Stimulated activated naive CD8-positive, alpha-beta T cell treated with anti-CD3 and anti-CD28 coated beads, Interleukin-15, Interleukin-2, amounts not matched to agents 100 ng/mL and 50 ng/mL, for 24 hours (primary cell): ENCODE data around the gene SUGCT.
"Not testable (repeated sequence)": the region's sequence is repeated elsewhere in the genome, so short reads cannot be mapped to it uniquely, and the experiment has no call there.

Experiments used
- H3K27ac Mint-ChIP-seq: one replicate; pipeline ENCODE4 v1.8.0; 2021; ENCODE audit warnings: mild to moderate bottlenecking, mixed read lengths
- H3K27me3 Mint-ChIP-seq: one replicate; pipeline ENCODE4 v1.8.0; 2021; ENCODE audit warnings: mixed read lengths
- H3K36me3 Mint-ChIP-seq: one replicate; pipeline ENCODE4 v1.8.0; 2021; ENCODE audit warnings: low read depth, mixed read lengths
- H3K4me1 Mint-ChIP-seq: one replicate; pipeline ENCODE4 v1.8.0; 2021; ENCODE audit warnings: low read depth, mixed read lengths
- H3K4me3 Mint-ChIP-seq: one replicate; pipeline ENCODE4 v1.8.0; 2021; ENCODE audit warnings: mild to moderate bottlenecking, mixed read lengths
- H3K9me3 Mint-ChIP-seq: one replicate; pipeline ENCODE4 v1.8.0; 2021; ENCODE audit warnings: mixed read lengths

The SUGCT gene

DNA sequence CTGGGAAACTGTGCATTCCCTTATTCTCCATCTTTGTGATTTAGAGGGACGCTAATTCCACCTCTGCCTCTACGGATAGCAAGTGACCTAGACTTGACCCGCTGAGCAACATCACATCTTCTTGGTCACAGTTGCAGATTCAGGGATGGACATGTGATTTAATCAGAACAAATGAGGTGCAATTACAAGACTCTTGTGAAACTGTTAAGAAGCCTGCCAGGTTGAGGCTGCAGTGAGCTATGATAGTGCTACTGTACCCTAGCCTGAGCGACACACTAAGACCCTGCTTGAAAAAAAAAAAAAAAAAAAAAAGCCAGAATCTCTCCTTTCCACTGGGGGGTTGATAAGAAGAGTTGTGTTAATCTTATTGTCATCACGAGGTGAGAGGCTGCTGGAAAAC, 14.8 kb upstream of the SUGCT start:
- Mint-ChIP-seq H3K4me1 (no peaks in the 10 kb centered on the region), H3K4me3 (no peak overlapping the region), H3K27me3 (no peaks in the 10 kb centered on the region), H3K9me3 (no peaks in the 10 kb centered on the region), H3K36me3 (peaks cover 5% of the 10 kb centered on the region), H3K27ac (no peak overlapping the region)

DNA sequence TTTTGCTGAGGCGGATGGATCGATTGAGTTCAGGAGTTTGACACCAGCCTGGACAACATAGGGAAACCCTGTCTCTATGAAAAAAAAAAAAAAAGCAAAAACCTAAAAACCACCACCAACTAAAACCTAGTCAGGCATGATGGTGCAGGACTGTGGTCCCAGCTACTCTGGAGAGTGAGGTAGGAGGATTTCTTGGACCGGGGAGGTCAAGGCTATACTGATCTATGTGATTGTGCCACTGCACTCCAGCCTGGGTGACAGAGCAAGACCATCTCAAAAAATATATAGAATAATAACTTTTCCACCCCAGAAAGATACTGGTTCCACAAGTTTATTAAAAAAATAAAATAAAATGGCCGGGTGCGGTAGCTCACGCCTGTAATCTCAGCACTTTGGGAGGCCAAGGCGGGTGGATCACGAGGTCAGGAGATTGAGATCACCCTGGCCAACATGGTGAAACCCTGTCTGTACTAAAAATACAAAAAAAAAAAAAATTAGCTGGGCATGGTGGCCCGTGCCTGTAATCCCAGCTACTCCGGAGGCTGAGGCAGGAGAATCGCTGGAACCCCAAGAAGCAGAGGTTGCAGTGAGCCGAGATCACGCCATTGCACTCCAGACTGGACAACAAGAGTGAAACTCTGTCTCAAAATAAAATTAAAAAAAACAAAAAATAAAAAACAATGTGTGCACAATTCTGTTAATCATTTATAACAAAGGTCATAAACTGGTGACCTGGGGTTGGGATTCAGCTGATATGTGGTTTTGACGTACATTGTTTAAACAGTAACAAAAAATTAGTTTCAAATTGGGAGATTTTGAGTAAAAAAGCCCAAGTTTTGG, 12.5 kb upstream of the SUGCT start:
- H3K9me3 Mint-ChIP-seq, H3K4me1 Mint-ChIP-seq, H3K27ac Mint-ChIP-seq, H3K36me3 Mint-ChIP-seq, H3K27me3 Mint-ChIP-seq, H3K4me3 Mint-ChIP-seq: not testable (repeated sequence)

DNA sequence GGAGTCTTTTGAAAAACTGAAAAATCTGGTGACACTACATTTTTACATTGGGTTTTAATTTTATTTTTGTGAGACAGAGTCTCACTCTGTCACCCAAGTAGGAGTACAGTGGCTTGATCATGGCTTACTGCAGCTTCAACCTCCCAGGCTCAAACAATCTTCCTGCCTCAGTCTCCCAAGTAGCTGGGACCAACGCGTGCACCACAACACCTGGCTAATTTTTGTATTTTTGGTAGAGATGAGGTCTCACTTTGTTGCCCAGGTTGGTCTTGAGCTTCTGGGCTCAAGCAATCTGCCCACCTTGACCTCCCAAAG, 11.9 kb upstream of the SUGCT start:
- no peak overlapping the region for H3K4me3 Mint-ChIP-seq
- peaks cover 4% of the 10 kb centered on the region for H3K4me1 Mint-ChIP-seq
- H3K9me3 Mint-ChIP-seq: no peaks in the 10 kb centered on the region
- peaks cover 5% of the 10 kb centered on the region for H3K36me3 Mint-ChIP-seq
- H3K27me3 Mint-ChIP-seq: no peaks in the 10 kb centered on the region
- no peak overlapping the region for H3K27ac Mint-ChIP-seq

DNA sequence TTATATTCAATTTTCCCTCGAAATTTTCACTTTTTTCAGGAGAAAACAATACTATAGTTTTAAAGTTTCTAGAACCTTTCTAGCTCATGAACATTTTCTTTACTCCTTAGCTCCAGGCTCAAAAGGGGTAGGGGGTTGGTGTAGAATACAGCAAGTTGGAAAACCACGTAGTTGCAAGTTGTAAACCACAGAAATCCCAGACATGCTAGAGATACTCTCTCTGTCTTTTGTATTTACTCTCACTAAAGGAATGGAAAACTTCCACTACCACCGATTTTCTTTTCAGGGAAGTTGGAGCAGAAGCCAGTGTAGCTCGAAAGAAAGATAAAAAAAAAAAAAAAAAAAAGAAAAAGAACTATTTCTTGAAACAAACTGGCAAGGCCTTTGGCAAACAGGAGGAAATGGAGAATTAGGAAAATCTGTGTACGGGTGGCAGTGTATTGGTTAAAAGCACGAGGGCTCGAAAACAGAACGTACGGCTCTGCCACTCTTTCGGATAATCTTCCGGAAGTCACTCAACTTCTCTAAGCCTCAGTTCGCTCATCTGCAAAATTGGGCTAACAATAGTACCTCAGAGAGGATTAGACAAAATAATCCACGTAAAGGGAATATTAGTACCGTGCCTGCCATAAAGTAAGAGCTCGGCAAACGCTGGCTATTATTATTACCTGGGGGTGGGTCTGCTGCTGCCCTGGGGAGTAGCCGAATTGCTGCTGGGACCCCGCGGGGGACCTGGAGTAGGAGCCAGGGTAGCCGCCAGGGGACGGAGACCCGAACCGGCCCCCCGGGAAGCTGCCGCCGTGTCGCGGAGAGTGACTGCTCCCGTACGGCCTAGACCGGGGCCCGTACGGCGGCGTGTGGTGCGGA, 1.0 kb upstream of the SUGCT start:
- H3K27ac Mint-ChIP-seq: peak overlapping the region; percentile 97
- H3K4me3 Mint-ChIP-seq: peak overlapping the region; percentile 94
- peaks cover 8% of the 10 kb centered on the region for H3K27me3 Mint-ChIP-seq
- peaks cover 17% of the 10 kb centered on the region for H3K36me3 Mint-ChIP-seq
- peaks cover 39% of the 10 kb centered on the region for H3K4me1 Mint-ChIP-seq
- H3K9me3 Mint-ChIP-seq: no peaks in the 10 kb centered on the region

- H3K36me3 Mint-ChIP-seq: peaks cover 14% of the 10 kb centered on the region
- H3K27ac Mint-ChIP-seq: peak overlapping the region; percentile 8
- H3K27me3 Mint-ChIP-seq: peaks cover 8% of the 10 kb centered on the region
- peak overlapping the region; percentile 77 for H3K4me3 Mint-ChIP-seq
- peaks cover 32% of the 10 kb centered on the region for H3K4me1 Mint-ChIP-seq
- H3K9me3 Mint-ChIP-seq: no peaks in the 10 kb centered on the region
These were observed 459 bp downstream of the SUGCT start for GRCh38 chr7:40135317-40135610.

DNA sequence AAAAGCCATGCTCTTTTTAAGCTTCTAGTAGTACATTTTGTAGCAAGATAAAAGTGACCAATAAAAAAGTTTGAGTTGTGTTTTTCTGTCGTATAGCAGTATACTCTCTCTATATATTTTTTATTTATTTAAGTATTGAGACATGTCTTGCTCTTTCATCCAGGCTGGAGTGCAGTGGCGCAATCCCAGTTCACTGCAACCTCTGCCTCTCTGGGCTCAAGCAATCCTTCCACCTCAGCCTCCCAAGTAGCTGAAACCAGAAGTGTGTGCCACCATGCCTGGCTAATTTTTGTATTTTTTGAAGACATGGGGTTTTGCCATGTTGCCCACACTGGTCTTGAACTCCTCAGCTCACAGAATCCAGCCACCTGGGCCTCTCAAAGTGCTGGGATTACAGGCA, 2.8 kb downstream of the SUGCT start:
- peaks cover 8% of the 10 kb centered on the region for H3K27me3 Mint-ChIP-seq
- H3K27ac Mint-ChIP-seq: no peak overlapping the region

GRCh38 chr7:40138973-40139372, 4.2 kb downstream of the SUGCT start:
- Mint-ChIP-seq H3K36me3 (no peaks in the 10 kb centered on the region), H3K4me3 (no peak overlapping the region), H3K9me3 (no peaks in the 10 kb centered on the region), H3K27me3 (peaks cover 13% of the 10 kb centered on the region), H3K27ac (no peak overlapping the region), H3K4me1 (peaks cover 3% of the 10 kb centered on the region)

More for the DNA sequence above, 2.8 kb downstream of the SUGCT start:
- H3K4me3 Mint-ChIP-seq: no peak overlapping the region
- H3K4me1 Mint-ChIP-seq: peaks cover 10% of the 10 kb centered on the region
- H3K9me3 Mint-ChIP-seq: no peaks in the 10 kb centered on the region
- H3K36me3 Mint-ChIP-seq: peaks cover 5% of the 10 kb centered on the region

GRCh38 chr7:40139891-40140290, 5.1 kb downstream of the SUGCT start:
- H3K27ac Mint-ChIP-seq, H3K4me1 Mint-ChIP-seq, H3K4me3 Mint-ChIP-seq, H3K9me3 Mint-ChIP-seq, H3K36me3 Mint-ChIP-seq: not testable (repeated sequence)
- peaks cover 13% of the 10 kb centered on the region for H3K27me3 Mint-ChIP-seq

- H3K9me3 Mint-ChIP-seq, H3K36me3 Mint-ChIP-seq, H3K4me1 Mint-ChIP-seq, H3K27ac Mint-ChIP-seq, H3K4me3 Mint-ChIP-seq: not testable (repeated sequence)
- H3K27me3 Mint-ChIP-seq: peaks cover 11% of the 10 kb centered on the region
These were observed 7.1 kb downstream of the SUGCT start for GRCh38 chr7:40141916-40142315.

DNA sequence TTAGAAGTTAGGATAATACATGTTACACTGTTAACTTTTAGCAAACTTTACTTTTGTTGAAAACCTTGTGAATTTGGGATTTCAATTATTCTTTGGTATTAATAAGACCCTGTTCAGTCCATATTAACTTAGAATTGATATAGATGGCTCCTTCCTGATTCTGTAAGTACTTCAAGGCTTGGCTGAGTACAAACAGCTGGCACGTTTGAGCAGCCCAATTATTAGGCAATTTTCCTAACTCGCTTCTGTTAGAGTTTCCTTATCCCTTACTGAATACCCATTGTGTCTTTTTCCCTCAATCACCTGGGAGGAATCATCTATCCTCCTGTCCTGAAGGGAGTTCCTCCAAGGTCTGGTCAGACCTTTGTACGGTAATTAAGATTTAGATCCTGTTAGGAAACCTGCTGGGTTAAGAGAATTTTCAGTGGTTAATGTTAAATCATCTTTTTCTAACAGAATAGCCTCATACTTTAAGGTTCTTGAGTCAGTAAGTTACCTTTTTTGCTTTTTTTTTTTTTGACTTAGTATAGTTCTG, 10.9 kb downstream of the SUGCT start:
- H3K36me3 Mint-ChIP-seq, H3K27ac Mint-ChIP-seq, H3K4me1 Mint-ChIP-seq, H3K9me3 Mint-ChIP-seq, H3K4me3 Mint-ChIP-seq: not testable (repeated sequence)
- H3K27me3 Mint-ChIP-seq: peaks cover 11% of the 10 kb centered on the region

GRCh38 chr7:40147371-40148246, 12.8 kb downstream of the SUGCT start:
- Mint-ChIP-seq H3K27ac (no peak overlapping the region), H3K27me3 (peaks cover 11% of the 10 kb centered on the region), H3K4me1 (no peaks in the 10 kb centered on the region), H3K9me3 (no peaks in the 10 kb centered on the region), H3K4me3 (no peak overlapping the region), H3K36me3 (no peaks in the 10 kb centered on the region)

DNA sequence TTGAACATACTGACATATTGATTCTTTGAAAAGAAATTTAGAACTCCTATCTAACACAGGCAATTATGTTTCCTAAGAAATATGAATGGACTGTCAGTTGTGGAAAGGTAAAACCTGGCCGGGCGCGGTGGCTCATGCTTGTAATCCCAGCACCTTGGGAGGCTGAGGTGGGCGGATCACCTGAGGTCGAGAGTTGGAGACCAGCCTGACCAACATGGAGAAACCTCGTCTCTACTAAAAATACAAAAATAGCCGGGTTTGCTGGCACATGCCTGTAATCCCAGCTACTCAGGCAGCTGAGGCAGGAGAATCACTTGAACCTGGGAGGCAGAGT, 13.4 kb downstream of the SUGCT start:
- not testable (repeated sequence) for H3K4me3 Mint-ChIP-seq, H3K4me1 Mint-ChIP-seq, H3K36me3 Mint-ChIP-seq, H3K27ac Mint-ChIP-seq, H3K9me3 Mint-ChIP-seq
- H3K27me3 Mint-ChIP-seq: peaks cover 11% of the 10 kb centered on the region

GRCh38 chr7:40148671-40149070, 13.9 kb downstream of the SUGCT start:
- H3K9me3 Mint-ChIP-seq: no peaks in the 10 kb centered on the region
- H3K4me3 Mint-ChIP-seq: no peak overlapping the region
- H3K27ac Mint-ChIP-seq: peak overlapping the region; percentile 34
- H3K27me3 Mint-ChIP-seq: peaks cover 7% of the 10 kb centered on the region
- H3K4me1 Mint-ChIP-seq: no peaks in the 10 kb centered on the region
- no peaks in the 10 kb centered on the region for H3K36me3 Mint-ChIP-seq

GRCh38 chr7:40151504-40151903, 16.7 kb downstream of the SUGCT start:
- Mint-ChIP-seq H3K27me3 (peaks cover 4% of the 10 kb centered on the region), H3K9me3 (no peaks in the 10 kb centered on the region), H3K27ac (no peak overlapping the region), H3K4me1 (no peaks in the 10 kb centered on the region), H3K36me3 (no peaks in the 10 kb centered on the region), H3K4me3 (no peak overlapping the region)

GRCh38 chr7:40156988-40157387, 22.2 kb downstream of the SUGCT start:
- H3K9me3 Mint-ChIP-seq: no peaks in the 10 kb centered on the region
- H3K27me3 Mint-ChIP-seq: no peaks in the 10 kb centered on the region
- H3K36me3 Mint-ChIP-seq: no peaks in the 10 kb centered on the region
- H3K4me3 Mint-ChIP-seq: no peak overlapping the region
- H3K4me1 Mint-ChIP-seq: no peaks in the 10 kb centered on the region
- H3K27ac Mint-ChIP-seq: no peak overlapping the region
